Measurements from ENCODE around the gene CD59. TPM values are rescaled to one million over a fixed set of nuclear protein-coding genes. Genes with fewer than 3 reads are reported as not detected.

Gene CD59, protein sequence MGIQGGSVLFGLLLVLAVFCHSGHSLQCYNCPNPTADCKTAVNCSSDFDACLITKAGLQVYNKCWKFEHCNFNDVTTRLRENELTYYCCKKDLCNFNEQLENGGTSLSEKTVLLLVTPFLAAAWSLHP
- total RNA-seq (2014; rRNA removed; shearing (Covaris generic)): 615 and 682 TPM in 2 replicates

- DNase-seq (ENCODE audit: low spot score): peak; percentile 88
These were observed at the start of gene CD59 for GRCh38 chr11:33736148-33736812. CD59 (minus strand) TSS chr11:33736423; CDS start chr11:33722445, 13,978 bp downstream.

GRCh38 chr11:33785609-33786008, 49.4 kb upstream of the CD59 start:
- no peak for DNase-seq (ENCODE audit: low spot score)

GRCh38 chr11:33779849-33780528, 43.8 kb upstream of the CD59 start:
- DNase-seq (ENCODE audit: low spot score): peak; percentile 48

DNA sequence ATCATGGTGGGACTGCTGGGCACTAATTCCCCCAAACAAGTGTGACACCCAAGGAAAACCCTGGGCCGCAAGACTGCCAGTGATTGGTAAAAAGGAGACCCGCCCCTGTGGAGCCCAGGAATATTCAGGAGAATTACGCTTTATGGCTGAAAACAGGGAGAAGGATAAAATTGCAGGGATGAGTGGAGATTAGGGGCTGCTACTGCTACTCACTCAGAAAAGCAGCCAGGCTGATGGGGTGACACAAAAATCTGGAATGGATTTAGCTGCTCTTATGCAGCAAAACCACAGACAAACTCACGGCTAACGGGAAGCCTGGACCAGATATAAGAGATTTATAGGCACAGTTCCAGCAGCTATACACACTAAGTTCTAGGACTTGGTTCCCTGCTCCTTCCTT, 42.5 kb upstream of the CD59 start:
- DNase-seq (ENCODE audit: low spot score): peak; percentile 49

- no peak for DNase-seq (ENCODE audit: low spot score)
These were observed 41.7 kb upstream of the CD59 start for GRCh38 chr11:33777906-33778305.

DNA sequence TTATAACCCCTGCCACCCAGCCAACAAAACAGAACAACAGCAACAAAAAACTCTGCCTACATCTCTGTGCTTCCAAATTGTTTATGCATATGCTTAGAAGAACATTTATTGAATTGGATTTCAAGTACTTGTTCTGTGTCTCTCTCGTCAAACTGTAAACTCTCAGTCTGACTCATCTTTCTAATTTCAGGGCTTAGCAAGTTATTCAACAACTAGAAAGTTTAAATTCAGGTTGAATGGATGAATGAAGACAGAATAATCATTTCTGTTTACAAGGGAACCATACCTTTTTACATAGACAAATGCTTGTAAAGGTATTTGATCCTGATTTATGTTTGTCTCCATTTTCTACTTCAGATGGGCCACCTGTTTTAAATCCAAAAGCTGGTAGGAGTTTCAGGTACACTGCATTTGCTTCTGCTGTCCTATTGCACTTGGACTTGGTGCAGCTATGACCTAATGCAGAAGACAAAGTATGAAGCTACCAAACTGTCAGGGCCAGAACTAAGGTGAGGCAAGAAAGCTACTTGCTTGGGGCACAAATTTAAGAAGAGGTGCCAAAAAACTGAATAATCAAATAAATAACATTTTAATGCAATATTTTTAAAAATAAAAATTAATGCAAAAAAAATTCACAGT, 39.7 kb upstream of the CD59 start:
- DNase-seq (ENCODE audit: low spot score): no peak

GRCh38 chr11:33775467-33775807, 39.2 kb upstream of the CD59 start:
- DNase-seq (ENCODE audit: low spot score): no peak

DNA sequence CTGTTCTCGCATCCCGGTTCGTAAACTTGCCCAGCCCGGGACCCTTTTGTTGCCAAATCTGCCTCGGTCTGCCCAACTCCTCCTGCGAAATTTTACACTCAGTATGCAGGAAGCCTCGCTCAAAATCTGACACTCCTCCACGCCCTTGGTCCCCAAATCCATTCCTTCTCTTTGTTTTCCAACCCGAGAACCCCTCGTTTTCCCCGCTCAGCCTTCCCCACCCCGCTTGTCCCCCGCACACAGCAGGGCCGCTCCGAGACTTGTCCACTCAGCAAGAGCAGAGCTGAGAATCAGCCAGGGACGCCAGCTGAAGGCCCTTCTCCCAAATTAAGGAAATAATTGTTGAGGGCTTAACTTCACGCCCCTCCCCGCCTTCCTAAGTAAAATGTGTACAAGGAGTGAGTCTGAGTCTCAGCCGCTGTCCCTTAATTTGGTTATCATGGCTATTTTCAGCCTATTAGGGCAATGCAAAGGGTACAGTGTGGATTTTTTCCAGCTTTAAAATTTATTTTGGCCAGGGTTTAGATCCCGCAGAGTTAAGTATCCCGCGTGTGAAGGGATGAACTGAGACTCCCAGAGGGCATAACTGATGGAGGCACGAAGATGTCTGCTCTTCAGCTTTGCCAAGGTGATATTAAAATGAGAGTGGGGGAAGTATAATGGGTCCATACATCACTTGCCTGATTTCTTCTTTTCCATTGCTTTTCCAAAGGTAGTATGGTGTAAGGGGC, 38.7 kb upstream of the CD59 start:
- DNase-seq (ENCODE audit: low spot score): no peak

GRCh38 chr11:33773987-33774735, 37.9 kb upstream of the CD59 start, which contains the start of gene FBXO3:
FBXO3 (minus strand) TSS chr11:33774520; CDS start chr11:33774497, 23 bp downstream.
- DNase-seq (ENCODE audit: low spot score): peak; percentile 76

- DNase-seq (ENCODE audit: low spot score): peak; percentile 13
These were observed 37.3 kb upstream of the CD59 start for GRCh38 chr11:33773404-33773986.

GRCh38 chr11:33772870-33773269, 36.6 kb upstream of the CD59 start:
- no peak for DNase-seq (ENCODE audit: low spot score)

DNA sequence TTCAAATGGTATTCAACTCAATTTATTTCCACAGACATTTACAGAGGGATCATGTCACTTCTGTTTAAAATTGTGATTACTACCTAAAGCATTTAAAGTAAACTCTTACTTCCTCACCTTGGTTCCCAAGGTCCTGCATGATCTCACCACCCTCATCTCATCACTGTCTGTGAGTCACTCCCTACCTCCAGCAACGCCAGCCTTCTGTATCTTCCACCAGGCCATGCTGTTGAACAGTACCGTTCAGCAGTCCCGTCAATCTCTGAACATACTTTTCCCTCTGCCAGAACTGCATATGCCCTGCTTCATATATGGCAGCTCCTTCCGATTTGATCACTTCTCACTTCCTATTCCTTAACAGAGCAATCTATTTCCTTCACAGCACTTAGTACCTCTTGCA, 36.1 kb upstream of the CD59 start:
- DNase-seq (ENCODE audit: low spot score): peak; percentile 10

DNA sequence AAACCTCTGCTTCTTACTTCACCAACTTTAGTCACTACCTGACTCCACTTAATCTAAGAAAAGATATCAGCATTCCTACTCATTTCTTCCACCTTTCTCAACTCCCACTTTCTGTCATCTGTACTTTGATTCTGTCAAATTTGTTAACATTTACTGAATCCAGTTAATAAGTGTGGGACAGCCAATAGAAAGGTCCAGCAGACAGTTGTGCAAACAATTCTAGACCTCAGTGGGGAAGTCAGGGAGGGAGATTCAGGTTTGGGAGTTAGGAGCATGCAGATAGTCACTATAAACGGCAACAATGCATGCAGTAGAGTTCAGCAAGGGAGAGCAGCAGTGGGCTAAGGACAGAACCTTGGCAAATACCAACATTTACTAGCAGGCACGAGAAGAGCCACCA, 34.0 kb upstream of the CD59 start:
- DNase-seq (ENCODE audit: low spot score): no peak

- peak; percentile 15 for DNase-seq (ENCODE audit: low spot score)
These were observed 33.3 kb upstream of the CD59 start for GRCh38 chr11:33769542-33769941.

DNA sequence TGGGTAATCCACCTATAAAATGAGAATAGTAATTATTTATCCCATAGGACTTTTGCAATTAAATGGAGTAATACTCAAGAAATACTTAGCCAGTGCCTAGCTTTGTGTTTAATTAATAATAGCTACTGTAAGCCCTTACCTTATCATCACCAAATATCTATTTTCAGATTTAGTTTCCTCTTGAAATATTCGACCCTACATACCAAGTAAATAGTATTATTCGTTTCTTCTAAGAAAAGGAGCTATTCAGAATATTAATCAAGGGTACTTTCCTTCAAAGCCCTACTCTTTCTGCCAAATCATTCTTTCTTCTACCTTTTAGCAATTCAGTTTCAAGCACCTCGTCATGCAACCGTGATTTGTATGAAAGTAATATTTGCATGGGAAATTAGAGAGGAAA, 31.4 kb upstream of the CD59 start:
- DNase-seq (ENCODE audit: low spot score): no peak

GRCh38 chr11:33766085-33766484, 29.9 kb upstream of the CD59 start:
- DNase-seq (ENCODE audit: low spot score): no peak

DNA sequence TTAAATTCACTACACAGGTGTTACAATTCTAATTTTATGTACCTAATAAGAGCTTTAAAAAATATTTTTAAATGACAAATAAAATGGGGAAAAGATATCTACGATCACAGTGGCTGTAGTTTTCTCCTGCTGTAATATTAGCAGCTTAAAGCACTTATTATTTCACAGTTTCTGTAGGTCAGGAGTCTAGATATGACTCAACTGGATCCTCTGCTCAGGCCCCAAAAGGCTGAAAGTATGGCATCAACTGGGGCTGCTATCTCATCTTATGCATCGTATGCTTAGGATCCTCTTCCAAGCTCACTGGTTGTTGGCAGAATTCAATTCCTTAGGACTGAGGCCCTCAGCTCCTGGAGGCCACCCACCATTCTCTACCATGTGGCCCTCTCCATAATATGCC, 25.2 kb upstream of the CD59 start:
- no peak for DNase-seq (ENCODE audit: low spot score)

DNA sequence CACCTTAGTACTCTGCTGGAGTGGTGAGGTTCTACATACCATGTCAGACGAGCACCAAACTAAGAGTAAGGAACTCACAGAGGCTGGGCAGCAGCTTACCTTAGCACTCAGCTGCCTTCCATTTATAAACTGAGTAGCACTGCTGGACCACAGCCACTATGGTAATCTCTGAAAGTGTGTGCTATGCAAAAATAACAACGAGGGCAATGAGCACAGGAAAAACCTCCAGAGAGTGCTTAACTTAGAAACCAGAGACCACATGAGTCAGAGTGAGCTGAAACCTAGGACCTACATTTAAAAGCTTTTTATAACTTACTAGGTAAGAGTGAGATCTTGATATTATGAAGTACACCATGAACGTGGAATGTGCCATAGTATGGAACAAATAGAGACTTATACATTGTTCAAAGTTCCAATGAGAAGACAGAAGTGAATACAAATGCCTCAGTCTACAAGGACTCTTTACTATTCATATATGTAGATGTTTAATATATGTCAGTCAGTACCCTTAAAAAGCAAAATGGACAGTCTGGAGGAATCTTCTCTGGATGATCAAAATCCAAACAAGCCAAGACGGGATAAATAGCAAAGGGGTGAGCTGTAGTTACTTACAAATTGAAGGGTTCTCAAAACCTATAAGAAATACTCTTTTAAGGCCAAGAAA, 17.2 kb upstream of the CD59 start:
- peak; percentile 39 for DNase-seq (ENCODE audit: low spot score)

DNA sequence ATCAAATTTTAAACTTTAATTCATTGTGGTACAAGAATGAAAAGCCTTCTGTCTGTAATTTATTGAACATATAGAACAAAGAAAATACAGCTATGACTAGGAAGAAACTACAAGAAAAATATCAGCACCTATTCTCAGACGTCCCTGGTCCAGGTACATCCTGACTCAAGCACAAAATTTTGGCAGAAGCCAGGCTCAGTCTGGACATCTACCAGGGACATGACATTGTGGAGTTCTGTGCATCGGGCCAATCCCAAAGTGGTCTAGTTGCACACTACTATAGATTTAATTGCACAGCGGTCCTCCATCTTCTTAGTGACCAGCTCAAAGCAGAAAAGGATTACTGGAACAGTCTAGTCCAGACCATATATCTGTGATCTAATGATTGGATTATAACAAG, 15.7 kb upstream of the CD59 start:
- no peak for DNase-seq (ENCODE audit: low spot score)

GRCh38 chr11:33747979-33748378, 11.8 kb upstream of the CD59 start:
- no peak for DNase-seq (ENCODE audit: low spot score)
